OCI-LY1 (cell line): ENCODE results near the gene TKTL1.

Experiments used
- H2AFZ ChIP-seq: fragments of 200-600 bp; sonication (generic), shearing (Covaris generic); 2 replicates; pipeline ENCODE4 v1.6.0; 2014; ENCODE audit warnings: antibody characterized with exemption, mild to moderate bottlenecking, low read length
- H3F3A ChIP-seq: fragments of 200-600 bp; sonication (generic), shearing (Covaris generic); 2 replicates; pipeline ENCODE4 v1.6.0; 2014; ENCODE audit warnings: mild to moderate bottlenecking, antibody characterized with exemption, low read length, moderate library complexity; ENCODE audit not compliant: insufficient read depth
- H3K27ac ChIP-seq: fragments of 200-600 bp; sonication (generic); 2 replicates; pipeline ENCODE4 v1.5.1; 2014; ENCODE audit warnings: low read length, mixed run types, mild to moderate bottlenecking, low read depth; ENCODE audit not compliant: poor library complexity, severe bottlenecking
- H3K27me3 ChIP-seq: fragments of 200-600 bp; sonication (generic); 2 replicates; pipeline ENCODE4 v1.6.0; 2014; ENCODE audit warnings: antibody characterized with exemption, mild to moderate bottlenecking, low read length, moderate library complexity; ENCODE audit not compliant: insufficient read depth
- H3K36me3 ChIP-seq: fragments of 200-600 bp; sonication (generic); 2 replicates; pipeline ENCODE4 v1.6.1; 2014; ENCODE audit warnings: mild to moderate bottlenecking, antibody characterized with exemption, low read length, moderate library complexity, mixed read lengths; ENCODE audit not compliant: insufficient read depth
- H3K4me1 ChIP-seq: fragments of 200-600 bp; sonication (generic); 2 replicates; pipeline ENCODE4 v1.5.1; 2014; ENCODE audit warnings: mild to moderate bottlenecking, low read length, moderate library complexity; ENCODE audit not compliant: insufficient read depth, severe bottlenecking
- H3K4me2 ChIP-seq: fragments of 200-600 bp; sonication (generic), shearing (Covaris generic); 2 replicates; pipeline ENCODE4 v1.6.1; 2014; ENCODE audit warnings: low read length
- H3K4me3 ChIP-seq: fragments of 200-600 bp; sonication (generic); 2 replicates; pipeline ENCODE4 v1.5.1; 2014; ENCODE audit warnings: low read length, low read depth, mild to moderate bottlenecking, mixed read lengths; ENCODE audit not compliant: poor library complexity, severe bottlenecking
- H3K79me2 ChIP-seq: fragments of 200-600 bp; shearing (Covaris generic); 2 replicates; pipeline ENCODE4 v1.6.1; 2016; ENCODE audit warnings: mixed run types, low read length, mixed read lengths; ENCODE audit not compliant: insufficient read depth
- H3K9ac ChIP-seq: fragments of 200-600 bp; sonication (generic), shearing (Covaris generic); 2 replicates; pipeline ENCODE4 v1.6.1; 2014; ENCODE audit warnings: mild to moderate bottlenecking, low read length, mixed read lengths
- H3K9me2 ChIP-seq: fragments of 200-600 bp; sonication (generic), shearing (Covaris generic); 2 replicates; pipeline ENCODE4 v1.6.1; 2014; ENCODE audit warnings: low read depth, mild to moderate bottlenecking, low read length, mixed read lengths
- H3K9me3 ChIP-seq: fragments of 200-600 bp; shearing (Covaris generic); 2 replicates; pipeline ENCODE4 v1.6.1; 2014; ENCODE audit warnings: low read length, mixed read lengths
- H4K20me1 ChIP-seq: fragments of 200-600 bp; sonication (generic), shearing (Covaris generic); 2 replicates; pipeline ENCODE4 v1.6.0; 2016; ENCODE audit warnings: mild to moderate bottlenecking, low read length; ENCODE audit not compliant: insufficient read depth
- EZH2 ChIP-seq: fragments of 200-600 bp; sonication (generic), shearing (Covaris generic); IDR thresholded peaks from 2 replicates; pipeline ENCODE4 v1.8.0; 2017; ENCODE audit warnings: borderline replicate concordance, mixed run types, mild to moderate bottlenecking, antibody characterized with exemption, low read length, moderate library complexity, mixed read lengths
- TF ChIP-seq, protein P1 (sequence below): fragments of 200-600 bp; sonication (generic), shearing (Covaris generic); IDR thresholded peaks from 2 replicates; pipeline ENCODE4 v1.5.1; 2017; ENCODE audit warnings: mild to moderate bottlenecking, antibody characterized with exemption, low read length, moderate library complexity, mixed read lengths

Gene TKTL1

DNA sequence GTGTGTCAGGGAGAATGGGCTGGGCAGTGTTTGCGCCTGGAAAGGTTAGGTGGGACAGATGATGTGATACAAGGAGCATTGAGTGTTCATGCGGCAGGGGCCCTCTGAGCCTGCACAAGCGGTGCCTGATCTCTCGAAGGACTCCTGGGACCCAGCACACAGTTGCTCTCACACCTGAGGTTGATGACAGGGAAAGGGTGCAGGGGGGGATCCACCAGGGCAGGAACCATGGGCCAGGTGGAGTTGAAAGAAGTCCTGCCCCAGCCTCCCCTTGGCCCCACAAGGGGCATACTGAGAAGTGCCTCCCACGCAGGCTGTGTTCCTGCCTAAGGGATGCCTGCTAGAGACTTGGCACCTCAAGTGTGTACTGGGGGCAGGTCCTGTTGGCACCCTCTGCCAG, 33.1 kb downstream of the TKTL1 start:
- no peak overlapping the region for H3K27ac ChIP-seq
- H3F3A ChIP-seq = no peaks in the 10 kb centered on the region
- no peaks in the 10 kb centered on the region for H3K9me3 ChIP-seq
- no peaks in the 10 kb centered on the region for H3K27me3 ChIP-seq
- H4K20me1 ChIP-seq = no peaks in the 10 kb centered on the region
- H3K4me3 ChIP-seq = no peak overlapping the region
- H3K4me1 ChIP-seq = peaks cover 3% of the 10 kb centered on the region
- no peaks in the 10 kb centered on the region for H3K36me3 ChIP-seq
- TF ChIP-seq EZH2 = no peak
- TF ChIP-seq, protein P1, sequence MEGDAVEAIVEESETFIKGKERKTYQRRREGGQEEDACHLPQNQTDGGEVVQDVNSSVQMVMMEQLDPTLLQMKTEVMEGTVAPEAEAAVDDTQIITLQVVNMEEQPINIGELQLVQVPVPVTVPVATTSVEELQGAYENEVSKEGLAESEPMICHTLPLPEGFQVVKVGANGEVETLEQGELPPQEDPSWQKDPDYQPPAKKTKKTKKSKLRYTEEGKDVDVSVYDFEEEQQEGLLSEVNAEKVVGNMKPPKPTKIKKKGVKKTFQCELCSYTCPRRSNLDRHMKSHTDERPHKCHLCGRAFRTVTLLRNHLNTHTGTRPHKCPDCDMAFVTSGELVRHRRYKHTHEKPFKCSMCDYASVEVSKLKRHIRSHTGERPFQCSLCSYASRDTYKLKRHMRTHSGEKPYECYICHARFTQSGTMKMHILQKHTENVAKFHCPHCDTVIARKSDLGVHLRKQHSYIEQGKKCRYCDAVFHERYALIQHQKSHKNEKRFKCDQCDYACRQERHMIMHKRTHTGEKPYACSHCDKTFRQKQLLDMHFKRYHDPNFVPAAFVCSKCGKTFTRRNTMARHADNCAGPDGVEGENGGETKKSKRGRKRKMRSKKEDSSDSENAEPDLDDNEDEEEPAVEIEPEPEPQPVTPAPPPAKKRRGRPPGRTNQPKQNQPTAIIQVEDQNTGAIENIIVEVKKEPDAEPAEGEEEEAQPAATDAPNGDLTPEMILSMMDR = no peak
- no peak overlapping the region for H3K9ac ChIP-seq
- H2AFZ ChIP-seq = no peak overlapping the region
- no peaks in the 10 kb centered on the region for H3K9me2 ChIP-seq
- H3K4me2 ChIP-seq = no peak overlapping the region
- no peaks in the 10 kb centered on the region for H3K79me2 ChIP-seq

DNA sequence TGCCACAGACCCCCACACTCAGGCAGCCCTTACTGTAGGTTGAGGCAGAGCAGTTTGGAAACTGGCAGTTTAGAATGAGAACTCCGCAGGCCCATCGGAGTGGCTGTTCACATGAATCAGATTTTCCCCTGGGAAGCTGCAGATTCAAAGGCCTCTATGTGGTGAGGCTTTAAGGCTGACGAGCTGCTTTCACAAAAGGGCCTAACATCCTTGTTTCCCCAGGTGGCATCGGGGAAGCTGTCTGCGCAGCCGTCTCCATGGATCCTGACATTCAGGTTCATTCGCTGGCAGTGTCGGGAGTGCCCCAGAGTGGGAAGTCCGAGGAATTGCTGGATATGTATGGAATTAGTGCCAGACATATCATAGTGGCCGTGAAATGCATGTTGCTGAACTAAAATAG, 33.7 kb downstream of the TKTL1 start:
- no peaks in the 10 kb centered on the region for H3K9me2 ChIP-seq
- no peak overlapping the region for H3K4me2 ChIP-seq
- H3K4me1 ChIP-seq = peaks cover 9% of the 10 kb centered on the region
- no peak overlapping the region for H3K27ac ChIP-seq
- no peaks in the 10 kb centered on the region for H3K27me3 ChIP-seq
- TF ChIP-seq, protein P1 = no peak
- no peak overlapping the region for H3K9ac ChIP-seq
- no peaks in the 10 kb centered on the region for H3F3A ChIP-seq
- no peaks in the 10 kb centered on the region for H3K9me3 ChIP-seq
- no peaks in the 10 kb centered on the region for H3K36me3 ChIP-seq
- H2AFZ ChIP-seq = no peak overlapping the region
- H3K4me3 ChIP-seq = no peak overlapping the region
- no peaks in the 10 kb centered on the region for H4K20me1 ChIP-seq
- no peaks in the 10 kb centered on the region for H3K79me2 ChIP-seq

DNA sequence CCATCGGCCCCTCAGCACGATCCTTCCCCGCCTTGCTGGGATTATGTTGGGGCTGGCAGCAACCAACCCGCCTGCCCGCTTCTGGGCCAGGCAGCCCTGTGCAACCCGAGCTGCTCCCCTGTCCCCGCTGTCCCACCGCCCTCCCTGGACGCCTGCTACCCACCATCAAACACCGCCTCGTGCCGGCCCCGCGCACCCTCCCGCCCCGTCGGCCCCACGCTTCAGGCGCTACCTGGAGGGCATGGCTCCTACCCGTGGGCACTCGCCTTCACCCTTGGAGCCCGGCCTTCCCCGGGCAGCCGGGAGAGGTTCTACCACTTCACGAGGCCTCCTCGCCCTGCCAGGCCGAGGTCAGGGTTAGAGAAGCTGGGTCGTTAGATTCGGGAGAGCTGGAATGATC, 37.0 kb downstream of the TKTL1 start:
- Histone ChIP-seq H2AFZ (no peak overlapping the region), H4K20me1 (no peaks in the 10 kb centered on the region), H3K36me3 (no peaks in the 10 kb centered on the region), H3K9me3 (no peaks in the 10 kb centered on the region), H3K9ac (no peak overlapping the region), H3K9me2 (no peaks in the 10 kb centered on the region), H3K79me2 (no peaks in the 10 kb centered on the region), H3K4me3 (no peak overlapping the region), H3F3A (no peaks in the 10 kb centered on the region), H3K4me1 (peaks cover 14% of the 10 kb centered on the region), H3K27me3 (no peaks in the 10 kb centered on the region), H3K4me2 (no peak overlapping the region), H3K27ac (no peak overlapping the region)
- TF ChIP-seq, protein P1 = no peak
- no peak for TF ChIP-seq EZH2
